Measurements from ENCODE around the gene STKLD1. TPM values are rescaled to one million over a fixed set of nuclear protein-coding genes. Genes with fewer than 3 reads are reported as not detected.
"Not testable (repeated sequence)": the region's sequence is repeated elsewhere in the genome, so short reads cannot be mapped to it uniquely, and the experiment has no call there.

STKLD1 gene
- total RNA-seq = 10 to 100 TPM in 1 of 2 donors, 1 to 10 TPM in 1; 8.4 to 20.9 TPM
- polyA plus RNA-seq (ENCODE audit: insufficient read depth, low read depth, low replicate concordance) = 33.1 TPM
- long read RNA-seq, donor 1 = 0 reads
- long read RNA-seq, donor 2 = 0 reads

DNA sequence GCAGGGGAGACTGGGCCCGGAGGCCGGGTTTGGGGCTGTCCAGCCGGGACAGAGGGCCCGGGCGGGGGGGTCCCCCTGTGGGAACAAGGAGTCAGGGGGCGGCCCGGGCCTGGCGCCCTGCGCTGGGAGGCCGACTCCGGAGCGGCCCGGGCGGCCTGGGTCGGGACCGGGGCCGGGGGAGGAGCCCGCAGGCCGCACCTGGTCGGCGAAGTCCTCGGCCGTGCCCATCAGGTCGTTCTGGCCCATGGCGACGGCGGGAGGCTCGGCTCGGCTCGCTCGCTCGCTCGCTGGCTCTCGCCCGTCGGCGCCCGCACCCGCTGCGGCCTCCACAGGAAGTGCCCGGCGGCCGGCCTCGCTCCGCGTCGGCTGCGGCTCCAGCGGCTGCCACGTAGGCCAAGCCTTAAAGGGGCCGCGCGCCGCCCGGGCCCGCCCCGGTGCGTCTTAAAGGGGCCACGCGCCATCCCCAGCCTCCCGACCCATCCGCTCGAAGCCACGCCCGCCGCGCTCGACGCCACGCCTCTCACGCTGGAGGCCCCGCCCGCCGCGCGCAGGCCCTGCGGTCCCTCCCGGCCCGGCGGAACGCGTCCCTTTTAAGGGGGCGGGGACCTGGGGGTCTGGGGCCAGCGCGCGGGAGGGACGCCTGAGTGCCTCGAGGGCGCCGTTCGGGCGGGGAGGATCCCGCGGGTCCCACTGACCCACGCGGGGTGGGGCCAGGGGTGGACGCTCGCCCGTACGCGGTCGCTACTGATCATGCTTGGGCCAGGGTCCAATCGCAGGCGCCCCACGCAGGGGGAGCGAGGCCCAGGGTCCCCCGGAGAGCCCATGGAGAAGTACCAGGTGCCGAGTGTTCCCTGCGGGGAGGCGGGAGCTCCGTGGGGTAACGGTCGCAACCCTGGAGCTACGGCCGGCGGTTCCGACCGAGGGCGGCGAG lies at the start of gene STKLD1, which contains the start of gene SURF4:
Gene STKLD1 (plus strand): TSS at position 643 of the 931 bp plus-strand sequence. CDS start 108 bp downstream, at position 751.
Gene SURF4 (minus strand): TSS at position 337 of the 931 bp plus-strand sequence. CDS start 91 bp downstream, at position 246.
- 0 to 1% methylated on average over 17 to 62 of the region's 120 CpGs for WGBS, 2 donors
- peak; percentile 98 for DNase-seq
- intact Hi-C loops (cut with DNase I; ENCODE audit: low total_unique reads) = no loop called here
- Histone ChIP-seq H3K36me3 (ENCODE audit: low read depth, missing control alignments) (no peaks in the 10 kb centered on the region), H3K4me1 (peaks cover 22% of the 10 kb centered on the region), H3K4me3 (peak within 1 kb of the TSS; percentile 86 to 98), H3K27me3 (no peaks in the 10 kb centered on the region), H3K9me3 (no peaks in the 10 kb centered on the region), H3K27ac (peak within 1 kb of the TSS; percentile 89 to 91)
- peak in 1 of 3 experiments; percentile 23 for TF ChIP-seq CTCF (IDR thresholded peaks at IDR 0.05)
- peak; percentile 67 for TF ChIP-seq POLR2A (IDR thresholded peaks at IDR 0.05)

GRCh38 chr9:133327021-133327420 lies 49.1 kb upstream of the STKLD1 start:
- H3K27me3 ChIP-seq; H3K4me3 ChIP-seq; H3K36me3 ChIP-seq (ENCODE audit: low read depth, missing control alignments); H3K27ac ChIP-seq; H3K4me1 ChIP-seq; DNase-seq; H3K9me3 ChIP-seq: not testable (repeated sequence)
- intact Hi-C loops (cut with DNase I; ENCODE audit: low total_unique reads) = loop anchor here (10.0 kb wide), 1 partner anchor 142 kb away; no protein-coding TSS in a partner anchor
- WGBS, 2 donors = 80 to 89% methylated on average over 6 of the region's 6 CpGs

- H3K27me3 ChIP-seq = no peaks in the 10 kb centered on the region
- no peak overlapping the region for H3K4me3 ChIP-seq
- H3K36me3 ChIP-seq (ENCODE audit: low read depth, missing control alignments) = no peaks in the 10 kb centered on the region
- WGBS, 2 donors = 93 to 96% methylated on average over 10 of the region's 10 CpGs
- H3K4me1 ChIP-seq = no peaks in the 10 kb centered on the region
- no peak overlapping the region for H3K27ac ChIP-seq
- DNase-seq = no peak
- no peak for TF ChIP-seq POLR2A (IDR thresholded peaks at IDR 0.05)
- TF ChIP-seq CTCF (IDR thresholded peaks at IDR 0.05) = no peak
- H3K9me3 ChIP-seq = no peaks in the 10 kb centered on the region
- intact Hi-C loops (cut with DNase I; ENCODE audit: low total_unique reads) = loop anchor here (10.0 kb wide), 1 partner anchor 143 kb away; no protein-coding TSS in a partner anchor
These were observed 48.2 kb upstream of the STKLD1 start for GRCh38 chr9:133327834-133328484.

DNA sequence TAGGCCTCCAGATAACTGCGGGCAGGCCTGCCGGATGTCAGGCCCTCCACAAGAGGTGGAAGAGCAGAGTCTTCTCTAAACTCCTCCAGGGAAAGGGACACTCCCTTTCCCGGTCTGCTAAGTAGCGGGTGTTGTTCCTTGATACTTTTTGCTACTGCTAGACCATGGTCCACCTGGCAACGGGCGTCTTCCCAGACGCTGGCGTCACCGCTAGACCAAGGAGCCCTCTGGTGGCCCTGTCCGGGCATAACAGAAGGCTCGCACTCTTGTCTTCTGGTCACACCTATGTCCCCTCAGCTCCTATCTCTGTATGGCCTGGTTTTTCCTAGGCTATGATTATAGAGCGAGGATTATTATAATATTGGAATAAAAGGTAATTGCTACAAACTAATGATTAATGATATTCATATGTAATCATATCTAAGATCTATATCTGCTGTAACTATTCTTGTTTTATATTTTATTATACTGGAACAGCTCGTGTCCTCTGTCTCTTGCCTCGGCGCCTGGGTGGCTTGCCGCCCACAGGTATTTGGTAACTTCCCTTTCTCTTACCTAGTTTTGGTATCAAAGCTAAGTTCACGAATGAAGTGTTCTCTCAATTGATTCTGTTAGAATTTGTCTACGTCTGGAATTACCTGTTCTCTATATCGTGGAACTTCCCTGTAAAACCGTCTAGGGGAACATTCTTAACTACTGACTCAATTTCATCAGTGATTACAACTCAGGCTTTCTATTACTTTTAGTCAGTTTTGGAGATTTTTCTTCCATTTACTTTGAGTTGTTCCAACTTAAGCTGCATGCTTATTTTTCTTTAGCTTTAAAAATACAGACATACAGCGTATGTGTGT lies 46.6 kb upstream of the STKLD1 start:
- H3K4me1 ChIP-seq; H3K36me3 ChIP-seq (ENCODE audit: low read depth, missing control alignments); H3K4me3 ChIP-seq; H3K9me3 ChIP-seq; H3K27me3 ChIP-seq; H3K27ac ChIP-seq: not testable (repeated sequence)
- peak; percentile 59 to 71 (median 63) for TF ChIP-seq CTCF (IDR thresholded peaks at IDR 0.05)
- intact Hi-C loops (cut with DNase I; ENCODE audit: low total_unique reads) = loop anchor here (10.0 kb wide), 1 partner anchor 145 kb away; no protein-coding TSS in a partner anchor
- WGBS, 2 donors = 51 to 64% methylated on average over 21 of the region's 21 CpGs
- peak; percentile 78 for DNase-seq
